Measurements from ENCODE around the gene CRIP1. TPM values are rescaled to one million over a fixed set of nuclear protein-coding genes. Genes with fewer than 3 reads are reported as not detected.

The CRIP1 gene
- total and polyA plus RNA-seq, 10 of the 15 experiments (the other 5 are each of a cell fraction or from before 2014, with no cell fraction given): 66.8 to 259 (median 154) TPM

DNA sequence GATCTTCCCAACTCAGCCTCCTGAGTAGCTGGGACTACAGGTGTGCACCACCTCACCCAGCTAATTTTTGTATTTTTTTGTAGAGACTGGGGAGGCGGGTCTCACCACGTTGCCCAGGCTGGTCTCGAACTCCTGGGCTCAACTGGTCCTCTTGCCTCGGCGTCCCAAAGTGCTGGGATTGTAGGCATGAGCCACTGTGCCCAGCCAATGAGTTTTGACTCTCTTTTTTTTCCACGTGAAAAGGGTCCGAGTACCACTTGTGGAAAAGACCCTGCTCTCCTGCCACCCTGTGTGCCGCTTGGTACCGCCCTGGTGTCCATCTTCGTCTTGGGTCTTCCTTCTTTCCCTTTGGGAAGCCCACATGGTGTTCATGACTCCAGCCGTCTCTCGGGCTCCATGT lies 21.9 kb downstream of the CRIP1 start:
- WGBS (ENCODE audit: insufficient coverage, insufficient replicate concordance, low lambda C conversion rate, missing lambda C conversion rate): 46% methylated on average over 12 of the region's 12 CpGs
- Histone ChIP-seq H3K4me2 (ENCODE audit: control insufficient read depth, insufficient read depth) (no peak overlapping the region), H2AFZ (ENCODE audit: control insufficient read depth, low read depth, low read length) (no peak overlapping the region), H3K27me3 (replicated peaks in 1 of 2; ENCODE audit: control insufficient read depth in 2 of 2, insufficient read depth in 2 of 2, low read length in 1 of 2) (peaks cover 1 to 3% of the 10 kb centered on the region in 2 experiments; a peak in 1 of 4 replicates), H3K4me3 (no peak overlapping the region), H3K79me2 (ENCODE audit: control insufficient read depth, insufficient read depth, low read length) (no peaks in the 10 kb centered on the region), H3K9ac (ENCODE audit: control insufficient read depth, insufficient read depth, low read length) (no peak overlapping the region), H4K20me1 (ENCODE audit: control insufficient read depth, insufficient read depth) (no peaks in the 10 kb centered on the region), H3K4me1 (ENCODE audit: control insufficient read depth, insufficient read depth, low read length) (no peaks in the 10 kb centered on the region), H3K9me3 (replicated peaks; ENCODE audit: control insufficient read depth, insufficient read depth, low read length) (no peaks in the 10 kb centered on the region), H3K27ac (ENCODE audit: control insufficient read depth, insufficient read depth) (no peak overlapping the region), H3K36me3 (ENCODE audit: control insufficient read depth in 2 of 2, insufficient read depth in 2 of 2, low read length in 1 of 2) (no peaks in the 10 kb centered on the region)
- ATAC-seq (no peak), DNase-seq (ENCODE audit: low read depth, low spot score) (no peak), FAIRE-seq (no peak)
- RAD21 ChIA-PET (ENCODE audit: unreplicated experiment): no interaction called here
- intact Hi-C loops (cut with micrococcal nuclease; ENCODE audit: unreplicated experiment) (no loop called here), in situ Hi-C loops (cut with MboI) (no loop called here)
- POLR2A ChIA-PET: no interaction called here
- SMC1A ChIA-PET (ENCODE audit: uncharacterized antibody, unreplicated experiment): no interaction called here
- CTCF ChIA-PET: no interaction called here
- BruUV-seq (replicated peaks): no TSS peak
- TF ChIP-seq SREBF1 (IDR thresholded peaks at IDR 0.05; ENCODE audit: low read length) (no peak), POU2F2 (IDR thresholded peaks at IDR 0.05; ENCODE audit: borderline replicate concordance, low read depth, low read length) (no peak), NR2C2 (IDR thresholded peaks at IDR 0.05; ENCODE audit: borderline replicate concordance, control insufficient read depth, insufficient read length, low read depth) (no peak), MEF2A (IDR thresholded peaks at IDR 0.05; ENCODE audit: insufficient read depth, low read depth, low read length) (no peak), SIX5 (IDR thresholded peaks at IDR 0.05; ENCODE audit: low read depth, low read length, severe bottlenecking) (no peak), MYC (IDR thresholded peaks at IDR 0.05; ENCODE audit: insufficient read depth, insufficient read length, insufficient replicate concordance, low read length, severe bottlenecking) (no peak), HDAC6 (IDR thresholded peaks at IDR 0.05; ENCODE audit: unreplicated experiment) (no peak), USF2 (IDR thresholded peaks at IDR 0.05; ENCODE audit: borderline replicate concordance, low read depth, low read length) (no peak), RUNX3 (IDR thresholded peaks at IDR 0.05; ENCODE audit: low read length) (no peak), RAD51 (IDR thresholded peaks at IDR 0.05) (no peak), SUZ12 (IDR thresholded peaks at IDR 0.05; ENCODE audit: unreplicated experiment) (no peak), CHD4 (IDR thresholded peaks at IDR 0.05) (no peak), BCLAF1 (IDR thresholded peaks at IDR 0.05) (no peak), TARDBP (IDR thresholded peaks at IDR 0.05; ENCODE audit: borderline replicate concordance) (no peak), RB1 (IDR thresholded peaks at IDR 0.05; ENCODE audit: borderline replicate concordance) (no peak)
- TF ChIP-seq, protein P1, sequence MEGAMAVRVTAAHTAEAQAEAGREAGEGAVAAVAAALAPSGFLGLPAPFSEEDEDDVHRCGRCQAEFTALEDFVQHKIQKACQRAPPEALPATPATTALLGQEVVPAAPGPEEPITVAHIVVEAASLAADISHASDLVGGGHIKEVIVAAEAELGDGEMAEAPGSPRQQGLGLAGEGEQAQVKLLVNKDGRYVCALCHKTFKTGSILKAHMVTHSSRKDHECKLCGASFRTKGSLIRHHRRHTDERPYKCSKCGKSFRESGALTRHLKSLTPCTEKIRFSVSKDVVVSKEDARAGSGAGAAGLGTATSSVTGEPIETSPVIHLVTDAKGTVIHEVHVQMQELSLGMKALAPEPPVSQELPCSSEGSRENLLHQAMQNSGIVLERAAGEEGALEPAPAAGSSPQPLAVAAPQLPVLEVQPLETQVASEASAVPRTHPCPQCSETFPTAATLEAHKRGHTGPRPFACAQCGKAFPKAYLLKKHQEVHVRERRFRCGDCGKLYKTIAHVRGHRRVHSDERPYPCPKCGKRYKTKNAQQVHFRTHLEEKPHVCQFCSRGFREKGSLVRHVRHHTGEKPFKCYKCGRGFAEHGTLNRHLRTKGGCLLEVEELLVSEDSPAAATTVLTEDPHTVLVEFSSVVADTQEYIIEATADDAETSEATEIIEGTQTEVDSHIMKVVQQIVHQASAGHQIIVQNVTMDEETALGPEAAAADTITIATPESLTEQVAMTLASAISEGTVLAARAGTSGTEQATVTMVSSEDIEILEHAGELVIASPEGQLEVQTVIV (IDR thresholded peaks at IDR 0.05; ENCODE audit: borderline replicate concordance, partially characterized antibody): no peak
- TF ChIP-seq, protein P2, sequence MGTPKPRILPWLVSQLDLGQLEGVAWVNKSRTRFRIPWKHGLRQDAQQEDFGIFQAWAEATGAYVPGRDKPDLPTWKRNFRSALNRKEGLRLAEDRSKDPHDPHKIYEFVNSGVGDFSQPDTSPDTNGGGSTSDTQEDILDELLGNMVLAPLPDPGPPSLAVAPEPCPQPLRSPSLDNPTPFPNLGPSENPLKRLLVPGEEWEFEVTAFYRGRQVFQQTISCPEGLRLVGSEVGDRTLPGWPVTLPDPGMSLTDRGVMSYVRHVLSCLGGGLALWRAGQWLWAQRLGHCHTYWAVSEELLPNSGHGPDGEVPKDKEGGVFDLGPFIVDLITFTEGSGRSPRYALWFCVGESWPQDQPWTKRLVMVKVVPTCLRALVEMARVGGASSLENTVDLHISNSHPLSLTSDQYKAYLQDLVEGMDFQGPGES (IDR thresholded peaks at IDR 0.05): no peak

Data from GM12878 (cell line).